WERI-Rb-1 (cell line): Measurements from ENCODE around the gene MYF6.

Experiments
- DNase-seq: peaks from one replicate; pipeline ENCODE4 v3.0.0-alpha.2; 2020
- H3K27ac ChIP-seq: fragments of 250-450 bp; sonication (Bioruptor Pico); 2 replicates; pipeline ENCODE4 v1.5.1; 2020; ENCODE audit warnings: mild to moderate bottlenecking, moderate library complexity
- H3K27me3 ChIP-seq: fragments of 250-450 bp; sonication (Bioruptor Pico); 2 replicates; pipeline ENCODE4 v1.5.1; 2021; ENCODE audit warnings: mild to moderate bottlenecking, low read depth, moderate library complexity; ENCODE audit not compliant: insufficient read depth, severe bottlenecking
- H3K36me3 ChIP-seq: fragments of 250-450 bp; sonication (Bioruptor Pico); 2 replicates; pipeline ENCODE4 v1.5.1; 2020; ENCODE audit warnings: mild to moderate bottlenecking, moderate library complexity
- H3K4me3 ChIP-seq: 2 replicates; pipeline ENCODE4 v1.5.1; 2011; ENCODE audit warnings: low read depth, mild to moderate bottlenecking, control low read depth, low read length
- H3K9me3 ChIP-seq: fragments of 250-450 bp; sonication (Bioruptor Pico); 2 replicates; pipeline ENCODE4 v1.5.1; 2021; ENCODE audit warnings: mild to moderate bottlenecking, moderate library complexity; ENCODE audit not compliant: severe bottlenecking
- TF ChIP-seq, protein P1 (sequence below): IDR thresholded peaks from 2 replicates; pipeline ENCODE4 v1.5.1; 2011; ENCODE audit warnings: low read depth, mild to moderate bottlenecking, control low read depth, inconsistent platforms, low read length

Gene MYF6

DNA sequence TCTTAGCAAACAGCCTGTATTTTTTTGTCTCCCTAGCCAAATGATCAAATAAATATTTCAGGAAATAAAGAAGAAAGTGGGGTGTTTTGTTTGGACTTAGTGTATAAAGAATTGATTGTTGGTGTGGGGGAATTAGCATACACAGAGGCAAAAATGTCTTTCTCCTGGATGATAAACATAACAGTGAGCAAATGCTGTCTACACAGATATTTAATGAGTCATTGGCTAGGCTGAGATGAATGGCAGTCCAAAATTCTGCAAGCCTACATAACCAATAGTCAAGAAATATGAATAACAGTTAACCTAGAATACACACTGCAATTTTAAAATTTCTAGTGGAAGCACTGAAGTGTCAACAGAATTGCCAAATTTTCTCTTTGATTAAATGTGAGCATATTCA is 45.0 kb downstream of the MYF6 start:
- DNase-seq, result no peak

DNA sequence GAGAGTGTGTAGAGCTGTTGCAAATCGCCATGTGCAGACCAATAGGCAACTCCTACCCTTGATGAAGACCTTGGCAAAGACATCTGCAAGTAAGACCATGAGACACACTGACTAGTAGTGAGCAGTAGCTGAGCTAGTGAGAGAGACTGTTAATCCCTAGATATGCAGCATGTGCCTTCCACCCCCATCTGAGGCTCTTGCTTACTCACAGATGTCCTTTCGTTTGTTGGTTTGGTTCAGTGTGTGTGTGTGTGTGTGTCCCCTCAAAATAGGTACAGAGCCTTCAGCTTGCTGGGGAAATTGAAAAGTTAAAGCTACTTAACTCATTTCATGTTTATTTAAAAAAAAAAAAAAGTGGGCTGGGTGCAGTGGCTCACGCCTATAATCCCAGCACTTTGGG is 46.8 kb downstream of the MYF6 start:
- H3K27me3 ChIP-seq, result no peaks in the 10 kb centered on the region
- H3K9me3 ChIP-seq, result no peaks in the 10 kb centered on the region
- H3K27ac ChIP-seq, result no peak overlapping the region
- no peaks in the 10 kb centered on the region for H3K36me3 ChIP-seq
- no peak overlapping the region for H3K4me3 ChIP-seq
- no peak for DNase-seq
- TF ChIP-seq, protein P1, sequence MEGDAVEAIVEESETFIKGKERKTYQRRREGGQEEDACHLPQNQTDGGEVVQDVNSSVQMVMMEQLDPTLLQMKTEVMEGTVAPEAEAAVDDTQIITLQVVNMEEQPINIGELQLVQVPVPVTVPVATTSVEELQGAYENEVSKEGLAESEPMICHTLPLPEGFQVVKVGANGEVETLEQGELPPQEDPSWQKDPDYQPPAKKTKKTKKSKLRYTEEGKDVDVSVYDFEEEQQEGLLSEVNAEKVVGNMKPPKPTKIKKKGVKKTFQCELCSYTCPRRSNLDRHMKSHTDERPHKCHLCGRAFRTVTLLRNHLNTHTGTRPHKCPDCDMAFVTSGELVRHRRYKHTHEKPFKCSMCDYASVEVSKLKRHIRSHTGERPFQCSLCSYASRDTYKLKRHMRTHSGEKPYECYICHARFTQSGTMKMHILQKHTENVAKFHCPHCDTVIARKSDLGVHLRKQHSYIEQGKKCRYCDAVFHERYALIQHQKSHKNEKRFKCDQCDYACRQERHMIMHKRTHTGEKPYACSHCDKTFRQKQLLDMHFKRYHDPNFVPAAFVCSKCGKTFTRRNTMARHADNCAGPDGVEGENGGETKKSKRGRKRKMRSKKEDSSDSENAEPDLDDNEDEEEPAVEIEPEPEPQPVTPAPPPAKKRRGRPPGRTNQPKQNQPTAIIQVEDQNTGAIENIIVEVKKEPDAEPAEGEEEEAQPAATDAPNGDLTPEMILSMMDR, result no peak

More for the DNA sequence above, 45.0 kb downstream of the MYF6 start:
- H3K9me3 ChIP-seq, result no peaks in the 10 kb centered on the region
- no peak overlapping the region for H3K27ac ChIP-seq
- H3K36me3 ChIP-seq, result no peaks in the 10 kb centered on the region
- no peaks in the 10 kb centered on the region for H3K27me3 ChIP-seq
- TF ChIP-seq, protein P1, result no peak
- no peak overlapping the region for H3K4me3 ChIP-seq

- TF ChIP-seq, protein P1, result no peak
- Histone ChIP-seq H3K4me3 (no peak overlapping the region), H3K27me3 (no peaks in the 10 kb centered on the region), H3K9me3 (no peaks in the 10 kb centered on the region), H3K36me3 (no peaks in the 10 kb centered on the region), H3K27ac (no peak overlapping the region)
- DNase-seq, result no peak
Measured at GRCh38 chr12:80756875-80757274, 49.4 kb downstream of the MYF6 start.
